Measurements from ENCODE around the gene PLXNA4. TPM values are rescaled to one million over a fixed set of nuclear protein-coding genes. Genes with fewer than 3 reads are reported as not detected.

The PLXNA4 gene
- polyA plus RNA-seq, 2 donors = 0.44 to 0.55 TPM

- H3K27ac ChIP-seq (ENCODE audit: low read depth in 2 of 2, low read length in 1 of 2) = no peak overlapping the region
- H3K9me3 ChIP-seq (ENCODE audit: control insufficient read depth in 2 of 2, insufficient read depth in 1 of 2, low read depth in 1 of 2, low read length in 1 of 2) = no peaks in the 10 kb centered on the region
- 90 to 91% methylated on average over 14 of the region's 14 CpGs for WGBS, 2 donors
- H3K4me3 ChIP-seq (ENCODE audit: low read depth in 1 of 2, low read length in 2 of 2) = no peak overlapping the region
- H3K36me3 ChIP-seq (ENCODE audit: control insufficient read depth in 2 of 2, insufficient read depth in 2 of 2, low read length in 1 of 2) = no peaks in the 10 kb centered on the region
- H3K27me3 ChIP-seq (ENCODE audit: control insufficient read depth in 1 of 2, insufficient read depth in 2 of 2, low read length in 2 of 2) = no peaks in the 10 kb centered on the region
- no peaks in the 10 kb centered on the region for H3K4me1 ChIP-seq (ENCODE audit: control insufficient read depth in 2 of 2, insufficient read depth in 2 of 2, low read length in 1 of 2)
These were observed 365.4 kb downstream of the PLXNA4 start for GRCh38 chr7:132210821-132211220.

- Histone ChIP-seq H3K4me1 (ENCODE audit: control insufficient read depth in 2 of 2, insufficient read depth in 2 of 2, low read length in 1 of 2) (no peaks in the 10 kb centered on the region), H3K27ac (ENCODE audit: low read depth in 2 of 2, low read length in 1 of 2) (no peak overlapping the region)
- WGBS, 2 donors = 92% methylated on average over 2 of the region's 2 CpGs
These were observed 368.5 kb downstream of the PLXNA4 start for GRCh38 chr7:132207782-132208181.

DNA sequence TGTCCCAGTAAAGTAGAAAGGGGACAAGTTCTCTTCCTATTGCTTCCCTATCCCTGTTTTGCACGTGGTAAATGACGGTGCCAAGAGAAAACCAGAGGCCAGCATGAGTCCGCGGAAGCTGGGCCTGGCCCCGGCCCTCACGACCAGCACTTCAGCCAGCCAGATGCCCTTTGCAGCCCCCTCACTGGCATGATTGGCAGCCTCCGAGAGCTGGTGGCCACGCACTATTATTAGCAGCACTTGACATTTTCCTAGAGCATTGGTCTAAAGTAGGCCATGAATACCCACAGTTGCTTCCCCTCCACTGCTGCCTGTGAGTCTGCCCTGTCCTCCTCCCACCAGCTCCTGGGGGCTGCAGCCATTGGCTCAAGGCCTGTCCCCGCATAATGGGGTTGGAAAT, 369.1 kb downstream of the PLXNA4 start:
- WGBS, 2 donors = 81 to 83% methylated on average over 9 of the region's 9 CpGs
- no peak overlapping the region for H3K4me3 ChIP-seq (ENCODE audit: low read depth in 1 of 2, low read length in 2 of 2)
- no peak overlapping the region for H3K27ac ChIP-seq (ENCODE audit: low read depth in 2 of 2, low read length in 1 of 2)
- no peaks in the 10 kb centered on the region for H3K27me3 ChIP-seq (ENCODE audit: control insufficient read depth in 1 of 2, insufficient read depth in 2 of 2, low read length in 2 of 2)
- H3K36me3 ChIP-seq (ENCODE audit: control insufficient read depth in 2 of 2, insufficient read depth in 2 of 2, low read length in 1 of 2) = no peaks in the 10 kb centered on the region
- H3K4me1 ChIP-seq (ENCODE audit: control insufficient read depth in 2 of 2, insufficient read depth in 2 of 2, low read length in 1 of 2) = no peaks in the 10 kb centered on the region
- no peaks in the 10 kb centered on the region for H3K9me3 ChIP-seq (ENCODE audit: control insufficient read depth in 2 of 2, insufficient read depth in 1 of 2, low read depth in 1 of 2, low read length in 1 of 2)

More at GRCh38 chr7:132207782-132208181, 368.5 kb downstream of the PLXNA4 start:
- H3K4me3 ChIP-seq (ENCODE audit: low read depth in 1 of 2, low read length in 2 of 2) = no peak overlapping the region
- H3K9me3 ChIP-seq (ENCODE audit: control insufficient read depth in 2 of 2, insufficient read depth in 1 of 2, low read depth in 1 of 2, low read length in 1 of 2) = no peaks in the 10 kb centered on the region
- no peaks in the 10 kb centered on the region for H3K36me3 ChIP-seq (ENCODE audit: control insufficient read depth in 2 of 2, insufficient read depth in 2 of 2, low read length in 1 of 2)
- H3K27me3 ChIP-seq (ENCODE audit: control insufficient read depth in 1 of 2, insufficient read depth in 2 of 2, low read length in 2 of 2) = no peaks in the 10 kb centered on the region

GRCh38 chr7:132206594-132206993, 369.7 kb downstream of the PLXNA4 start:
- Histone ChIP-seq H3K36me3 (ENCODE audit: control insufficient read depth in 2 of 2, insufficient read depth in 2 of 2, low read length in 1 of 2) (no peaks in the 10 kb centered on the region), H3K9me3 (ENCODE audit: control insufficient read depth in 2 of 2, insufficient read depth in 1 of 2, low read depth in 1 of 2, low read length in 1 of 2) (no peaks in the 10 kb centered on the region), H3K4me1 (ENCODE audit: control insufficient read depth in 2 of 2, insufficient read depth in 2 of 2, low read length in 1 of 2) (no peaks in the 10 kb centered on the region), H3K4me3 (ENCODE audit: low read depth in 1 of 2, low read length in 2 of 2) (no peak overlapping the region), H3K27me3 (ENCODE audit: control insufficient read depth in 1 of 2, insufficient read depth in 2 of 2, low read length in 2 of 2) (no peaks in the 10 kb centered on the region), H3K27ac (ENCODE audit: low read depth in 2 of 2, low read length in 1 of 2) (no peak overlapping the region)
- WGBS, 2 donors = 63 to 68% methylated on average over 8 of the region's 8 CpGs

DNA sequence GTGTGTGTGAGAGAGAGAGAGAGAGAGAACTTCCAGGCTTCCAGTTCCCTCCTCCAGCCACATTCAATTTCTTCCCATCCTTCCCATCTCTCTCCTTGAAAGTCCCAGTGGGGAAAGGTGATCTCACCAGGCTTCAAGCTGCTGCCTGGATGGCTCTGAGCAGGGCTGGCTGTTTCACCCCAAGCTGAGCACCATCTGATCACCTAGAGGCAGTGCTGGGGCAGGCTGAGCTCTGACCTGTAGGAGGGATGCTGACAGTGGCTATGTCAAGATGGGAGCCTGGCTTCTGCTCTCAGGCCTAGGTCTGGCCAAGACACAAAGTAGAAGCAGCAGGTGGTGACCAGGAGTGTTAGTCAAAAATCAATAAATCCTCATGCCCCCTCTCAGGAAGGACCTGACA, 370.8 kb downstream of the PLXNA4 start:
- Histone ChIP-seq H3K4me1 (ENCODE audit: control insufficient read depth in 2 of 2, insufficient read depth in 2 of 2, low read length in 1 of 2) (no peaks in the 10 kb centered on the region), H3K4me3 (ENCODE audit: low read depth in 1 of 2, low read length in 2 of 2) (no peak overlapping the region), H3K27ac (ENCODE audit: low read depth in 2 of 2, low read length in 1 of 2) (no peak overlapping the region), H3K9me3 (ENCODE audit: control insufficient read depth in 2 of 2, insufficient read depth in 1 of 2, low read depth in 1 of 2, low read length in 1 of 2) (no peaks in the 10 kb centered on the region), H3K27me3 (ENCODE audit: control insufficient read depth in 1 of 2, insufficient read depth in 2 of 2, low read length in 2 of 2) (no peaks in the 10 kb centered on the region), H3K36me3 (ENCODE audit: control insufficient read depth in 2 of 2, insufficient read depth in 2 of 2, low read length in 1 of 2) (no peaks in the 10 kb centered on the region)

GRCh38 chr7:132203021-132203420, 373.2 kb downstream of the PLXNA4 start:
- H3K9me3 ChIP-seq (ENCODE audit: control insufficient read depth in 2 of 2, insufficient read depth in 1 of 2, low read depth in 1 of 2, low read length in 1 of 2) = no peaks in the 10 kb centered on the region
- H3K27me3 ChIP-seq (ENCODE audit: control insufficient read depth in 1 of 2, insufficient read depth in 2 of 2, low read length in 2 of 2) = no peaks in the 10 kb centered on the region
- no peak overlapping the region for H3K27ac ChIP-seq (ENCODE audit: low read depth in 2 of 2, low read length in 1 of 2)
- no peaks in the 10 kb centered on the region for H3K36me3 ChIP-seq (ENCODE audit: control insufficient read depth in 2 of 2, insufficient read depth in 2 of 2, low read length in 1 of 2)
- no peaks in the 10 kb centered on the region for H3K4me1 ChIP-seq (ENCODE audit: control insufficient read depth in 2 of 2, insufficient read depth in 2 of 2, low read length in 1 of 2)
- 64 to 76% methylated on average over 7 of the region's 7 CpGs for WGBS, 2 donors
- no peak overlapping the region for H3K4me3 ChIP-seq (ENCODE audit: low read depth in 1 of 2, low read length in 2 of 2)

- Histone ChIP-seq H3K27ac (ENCODE audit: low read depth in 2 of 2, low read length in 1 of 2) (no peak overlapping the region), H3K4me3 (ENCODE audit: low read depth in 1 of 2, low read length in 2 of 2) (no peak overlapping the region)
- 88 to 90% methylated on average over 9 of the region's 9 CpGs for WGBS, 2 donors
These were observed 373.7 kb downstream of the PLXNA4 start for GRCh38 chr7:132202541-132202940.

DNA sequence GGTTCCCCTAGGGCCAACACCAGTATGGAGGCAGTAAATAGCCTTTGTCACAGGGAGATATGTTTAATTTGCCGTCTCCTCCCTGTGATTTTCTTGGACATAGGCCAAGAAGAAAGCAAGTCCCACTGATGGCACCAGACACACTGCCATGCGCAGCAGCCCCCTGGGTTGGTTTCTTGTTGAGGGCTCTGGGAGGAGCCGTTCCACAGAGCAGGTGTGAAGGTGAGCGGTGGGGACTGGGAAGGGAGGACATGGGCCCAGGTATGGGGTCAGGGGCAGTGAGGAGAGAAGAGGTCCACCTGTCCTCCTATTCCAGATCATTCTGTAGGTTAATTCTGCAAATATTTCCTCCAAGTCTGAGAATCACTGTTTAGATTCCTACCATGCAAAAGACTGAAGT, 376.1 kb downstream of the PLXNA4 start:
- Histone ChIP-seq H3K4me3 (ENCODE audit: low read depth in 1 of 2, low read length in 2 of 2) (no peak overlapping the region), H3K4me1 (ENCODE audit: control insufficient read depth in 2 of 2, insufficient read depth in 2 of 2, low read length in 1 of 2) (no peaks in the 10 kb centered on the region), H3K9me3 (ENCODE audit: control insufficient read depth in 2 of 2, insufficient read depth in 1 of 2, low read depth in 1 of 2, low read length in 1 of 2) (no peaks in the 10 kb centered on the region), H3K36me3 (ENCODE audit: control insufficient read depth in 2 of 2, insufficient read depth in 2 of 2, low read length in 1 of 2) (no peaks in the 10 kb centered on the region), H3K27ac (ENCODE audit: low read depth in 2 of 2, low read length in 1 of 2) (no peak overlapping the region), H3K27me3 (ENCODE audit: control insufficient read depth in 1 of 2, insufficient read depth in 2 of 2, low read length in 2 of 2) (no peaks in the 10 kb centered on the region)
- 81 to 83% methylated on average over 4 of the region's 4 CpGs for WGBS, 2 donors

More at GRCh38 chr7:132202541-132202940, 373.7 kb downstream of the PLXNA4 start:
- Histone ChIP-seq H3K36me3 (ENCODE audit: control insufficient read depth in 2 of 2, insufficient read depth in 2 of 2, low read length in 1 of 2) (no peaks in the 10 kb centered on the region), H3K4me1 (ENCODE audit: control insufficient read depth in 2 of 2, insufficient read depth in 2 of 2, low read length in 1 of 2) (no peaks in the 10 kb centered on the region), H3K27me3 (ENCODE audit: control insufficient read depth in 1 of 2, insufficient read depth in 2 of 2, low read length in 2 of 2) (no peaks in the 10 kb centered on the region), H3K9me3 (ENCODE audit: control insufficient read depth in 2 of 2, insufficient read depth in 1 of 2, low read depth in 1 of 2, low read length in 1 of 2) (no peaks in the 10 kb centered on the region)

GRCh38 chr7:132199626-132200025, 376.6 kb downstream of the PLXNA4 start:
- Histone ChIP-seq H3K4me1 (ENCODE audit: control insufficient read depth in 2 of 2, insufficient read depth in 2 of 2, low read length in 1 of 2) (no peaks in the 10 kb centered on the region), H3K27me3 (ENCODE audit: control insufficient read depth in 1 of 2, insufficient read depth in 2 of 2, low read length in 2 of 2) (no peaks in the 10 kb centered on the region), H3K4me3 (ENCODE audit: low read depth in 1 of 2, low read length in 2 of 2) (no peak overlapping the region), H3K27ac (ENCODE audit: low read depth in 2 of 2, low read length in 1 of 2) (no peak overlapping the region), H3K9me3 (ENCODE audit: control insufficient read depth in 2 of 2, insufficient read depth in 1 of 2, low read depth in 1 of 2, low read length in 1 of 2) (no peaks in the 10 kb centered on the region), H3K36me3 (ENCODE audit: control insufficient read depth in 2 of 2, insufficient read depth in 2 of 2, low read length in 1 of 2) (no peaks in the 10 kb centered on the region)
- WGBS, 2 donors = 77 to 94% methylated on average over 2 of the region's 2 CpGs

DNA sequence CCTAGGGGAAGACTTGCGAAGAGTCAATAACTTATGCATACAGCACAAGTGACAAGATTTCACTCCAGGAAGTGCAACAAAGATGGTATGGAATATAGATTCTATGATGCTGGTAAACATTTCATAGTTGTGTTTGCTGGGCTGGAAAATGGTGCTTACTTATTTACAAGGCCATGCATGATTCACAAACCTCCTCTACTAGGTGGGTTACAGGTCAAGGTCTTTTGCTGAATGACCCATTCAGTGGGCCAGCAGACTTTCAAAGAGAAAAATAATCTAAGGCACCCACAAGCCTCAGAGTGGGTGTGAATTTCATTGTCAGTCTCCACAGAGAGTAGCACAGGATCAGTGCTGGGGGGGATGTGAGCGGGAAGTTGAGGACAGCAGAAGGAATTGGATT, 378.5 kb downstream of the PLXNA4 start:
- H3K27me3 ChIP-seq (ENCODE audit: control insufficient read depth in 1 of 2, insufficient read depth in 2 of 2, low read length in 2 of 2) = no peaks in the 10 kb centered on the region
- no peaks in the 10 kb centered on the region for H3K4me1 ChIP-seq (ENCODE audit: control insufficient read depth in 2 of 2, insufficient read depth in 2 of 2, low read length in 1 of 2)
- H3K36me3 ChIP-seq (ENCODE audit: control insufficient read depth in 2 of 2, insufficient read depth in 2 of 2, low read length in 1 of 2) = no peaks in the 10 kb centered on the region
- WGBS, 2 donors = 99 to 100% methylated on average over 2 of the region's 2 CpGs
- H3K9me3 ChIP-seq (ENCODE audit: control insufficient read depth in 2 of 2, insufficient read depth in 1 of 2, low read depth in 1 of 2, low read length in 1 of 2) = no peaks in the 10 kb centered on the region
- H3K27ac ChIP-seq (ENCODE audit: low read depth in 2 of 2, low read length in 1 of 2) = no peak overlapping the region
- H3K4me3 ChIP-seq (ENCODE audit: low read depth in 1 of 2, low read length in 2 of 2) = no peak overlapping the region

Data from esophagus (tissue), 2 donors.